A549 (cell line): ENCODE results near the gene DCN. TPM values are rescaled to one million over a fixed set of nuclear protein-coding genes. Genes with fewer than 3 reads are reported as not detected.

Source experiments
- ATAC-seq, 2 experiments: fragments of 200-7000 bp in 1 of 2; fragments of >200 bp in 1 of 2; cut with Nextera tagmentation in 1 of 2; cut with Tn5 transposase in 1 of 2; 3 replicates each; pipeline versions ENCODE4 v1.8.0 to v1.9.1; 2018 to 2020; ENCODE audit warnings: mild to moderate bottlenecking in 1 of 2, moderate library complexity in 1 of 2
- CTCF ChIA-PET: fragments of 300-600 bp; sonication (Branson Sonifier 250); formaldehyde crosslinking; extraction: SDS; loops from one replicate; lab custom pipeline; 2021; ENCODE audit warnings: antibody characterized with exemption, inconsistent platforms; lab: Yijun Ruan, JAX
- POLR2A ChIA-PET: fragments of 350-600 bp; formaldehyde crosslinking; extraction: SDS; loops from one replicate; lab custom pipeline; 2021; ENCODE audit warnings: antibody characterized with exemption, inconsistent platforms; lab: Yijun Ruan, JAX
- DNase-seq, 2 experiments: peaks; one replicate each; pipeline versions ENCODE4 v3.0.0 to v3.0.0-alpha.2; 2011 to 2016; ENCODE audit warnings: low read depth in 1 of 2, low spot score in 1 of 2
- FAIRE-seq: peaks from 2 replicates; lab custom pipeline; 2011; peaks lifted over from hg19 to GRCh38; lab: Jason Lieb, UNC
- H3K27ac ChIP-seq, 2 experiments: fragments of >200 bp; sonication (Bioruptor Twin); formaldehyde crosslinking; 3 replicates each; pipeline ENCODE4 v1.5.1; 2016 to 2017
- H3K4me1 ChIP-seq: fragments of >200 bp; sonication (Bioruptor Twin); formaldehyde crosslinking; 3 replicates; pipeline ENCODE4 v1.6.1; 2016
- H3K4me2 ChIP-seq: fragments of >200 bp; sonication (Bioruptor Twin); formaldehyde crosslinking; 3 replicates; pipeline ENCODE4 v1.6.1; 2016
- H3K4me3 ChIP-seq: fragments of >200 bp; sonication (Bioruptor Twin); formaldehyde crosslinking; 3 replicates; pipeline ENCODE4 v1.5.1; 2016
- H3K9me3 ChIP-seq: fragments of >200 bp; sonication (Bioruptor Twin); formaldehyde crosslinking; 3 replicates; pipeline ENCODE4 v1.6.1; 2016
- CBX2 ChIP-seq: fragments of 200-600 bp; sonication (generic); IDR thresholded peaks from 2 replicates; pipeline ENCODE4 v1.6.1; 2016; ENCODE audit warnings: low read depth, mild to moderate bottlenecking, borderline replicate concordance
- CBX8 ChIP-seq: fragments of 200-600 bp; sonication (generic); IDR thresholded peaks from 2 replicates; pipeline ENCODE4 v1.6.1; 2016
- EP300 ChIP-seq, 2 experiments: fragments of >200 bp; sonication (Bioruptor Twin); formaldehyde crosslinking; IDR thresholded peaks; 2 replicates in 1 of 2; 3 replicates in 1 of 2; pipeline ENCODE4 v1.6.1; 2016 to 2017
- HEYL ChIP-seq: fragments of 250-450 bp; sonication (Bioruptor Pico); IDR thresholded peaks from 2 replicates; pipeline ENCODE4 v1.8.0; 2021; ENCODE audit warnings: mild to moderate bottlenecking, moderate library complexity
- JUNB ChIP-seq: fragments of >200 bp; sonication (Bioruptor Twin); formaldehyde crosslinking; IDR thresholded peaks from 2 replicates; pipeline ENCODE4 v1.6.1; 2016
- MYC ChIP-seq: IDR thresholded peaks from 2 replicates; pipeline ENCODE4 v1.6.1; 2012; ENCODE audit warnings: mild to moderate bottlenecking, inconsistent platforms, low read length, improper control_type of control experiment, borderline replicate concordance
- NR3C1 ChIP-seq: fragments of >200 bp; sonication (Bioruptor Twin); formaldehyde crosslinking; IDR thresholded peaks from 3 replicates; pipeline ENCODE4 v1.6.1; 2017
- PHF8 ChIP-seq: fragments of 200-600 bp; sonication (generic); IDR thresholded peaks from 2 replicates; pipeline ENCODE4 v1.6.1; 2016; ENCODE audit warnings: low read depth, mild to moderate bottlenecking, antibody characterized with exemption, moderate library complexity, borderline replicate concordance
- POLR2AphosphoS2 ChIP-seq: conservative IDR thresholded peaks from 2 replicates; pipeline ENCODE4 v1.6.1; 2012; ENCODE audit warnings: low read length, improper control_type of control experiment, inconsistent platforms
- RARB ChIP-seq: fragments of 250-450 bp; sonication (Bioruptor Pico); IDR thresholded peaks from 2 replicates; pipeline ENCODE4 v1.8.0; 2021; ENCODE audit warnings: mild to moderate bottlenecking, moderate library complexity
- RNF2 ChIP-seq: fragments of 200-600 bp; sonication (generic); IDR thresholded peaks from 2 replicates; pipeline ENCODE4 v1.6.1; 2016; ENCODE audit warnings: low read depth, mild to moderate bottlenecking, antibody characterized with exemption, moderate library complexity, borderline replicate concordance
- SMC3 ChIP-seq: fragments of >200 bp; sonication (Bioruptor Twin); formaldehyde crosslinking; IDR thresholded peaks from 3 replicates; pipeline ENCODE4 v1.6.1; 2018; ENCODE audit warnings: inconsistent platforms
- SREBF2 ChIP-seq: fragments of 450-650 bp; IDR thresholded peaks from 2 replicates; pipeline ENCODE4 v1.6.1; 2014; ENCODE audit warnings: mild to moderate bottlenecking, moderate library complexity
- WGBS: methylation state at CpG from one replicate; pipeline ENCODE4 v1.1.6; 2017; ENCODE audit errors: missing lambda C conversion rate; 5-methylcytosine and 5-hydroxymethylcytosine counted together
- polyA plus RNA-seq, 4 experiments: library from polyadenylated mRNA; depleted of rRNA in 3 of 4; stranded (reverse); fragments of >200 nt; fragmentation: RNase III in 1 of 4; extraction: RNeasy Plus Mini Kit Qiagen cat#74134 plus additional on column Dnase treatment in 1 of 4; gene quantifications; 2 replicates in 3 of 4; 3 replicates in 1 of 4; pipeline ENCODE4 v1.2.3, GENCODE V29; 2011 to 2017
- TF ChIP-seq, protein P1 (sequence below): IDR thresholded peaks from 2 replicates; pipeline ENCODE4 v1.6.1; 2012
- TF ChIP-seq, protein P2 (sequence below): fragments of >200 bp; sonication (Bioruptor Twin); formaldehyde crosslinking; IDR thresholded peaks from 3 replicates; pipeline ENCODE4 v1.6.1; 2016
- TF ChIP-seq, protein P3 (sequence below): IDR thresholded peaks from 2 replicates; pipeline ENCODE4 v1.6.1; 2012
- TF ChIP-seq, protein P4 (sequence below): fragments of 450-650 bp; IDR thresholded peaks from 2 replicates; pipeline ENCODE4 v1.6.1; 2014; ENCODE audit warnings: antibody characterized with exemption
- TF ChIP-seq, protein P5 (sequence below): fragments of 200-600 bp; sonication (generic); IDR thresholded peaks from 2 replicates; pipeline ENCODE4 v1.6.1; 2016; ENCODE audit warnings: antibody characterized with exemption, mild to moderate bottlenecking, moderate library complexity

Gene DCN
- polyA plus RNA-seq, 2 of the 4 experiments (the other 2 are of a cell fraction), result 1.0 TPM; not detected in 1

DNA sequence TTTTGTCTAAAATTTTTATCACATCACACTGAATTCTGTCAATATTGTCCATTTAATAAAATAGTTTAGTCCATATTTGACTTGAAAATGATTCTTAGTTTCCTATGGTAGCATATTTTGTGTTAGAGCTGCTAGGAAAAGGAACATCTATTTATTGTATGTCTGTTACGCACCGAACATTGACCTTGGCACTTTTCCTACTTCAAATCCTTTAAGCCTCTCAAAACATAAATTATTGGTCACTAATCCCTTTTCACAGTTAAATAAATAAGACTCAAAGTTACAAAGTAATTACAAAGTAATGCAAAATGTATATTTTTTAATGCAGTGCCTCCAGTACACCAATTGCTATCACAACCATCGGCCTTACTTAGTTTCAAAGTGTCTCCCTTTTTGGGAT lies 28.5 kb downstream of the DCN start:
- no peaks in the 10 kb centered on the region for H3K4me1 ChIP-seq
- ATAC-seq (no peak), DNase-seq (no peak), FAIRE-seq (no peak)
- no peaks in the 10 kb centered on the region for H3K9me3 ChIP-seq
- H3K4me2 ChIP-seq, result no peak overlapping the region
- ChIA-PET CTCF (no interaction called here), POLR2A (no interaction called here)
- H3K27ac ChIP-seq, result no peak overlapping the region
- WGBS, result 58% methylated on average over 3 of the region's 3 CpGs
- TF ChIP-seq SMC3 (no peak), MYC (no peak), JUNB (no peak), PHF8 (no peak), CBX2 (no peak), HEYL (CRISPR knock-in tag) (no peak), NR3C1 (no peak), EP300 (IDR thresholded peaks at IDR 0.05) (no peak), SREBF2 (no peak), RARB (no peak), RNF2 (no peak), POLR2AphosphoS2 (no peak)
- TF ChIP-seq, protein P1, sequence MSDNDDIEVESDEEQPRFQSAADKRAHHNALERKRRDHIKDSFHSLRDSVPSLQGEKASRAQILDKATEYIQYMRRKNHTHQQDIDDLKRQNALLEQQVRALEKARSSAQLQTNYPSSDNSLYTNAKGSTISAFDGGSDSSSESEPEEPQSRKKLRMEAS, result no peak
- TF ChIP-seq, protein P2, sequence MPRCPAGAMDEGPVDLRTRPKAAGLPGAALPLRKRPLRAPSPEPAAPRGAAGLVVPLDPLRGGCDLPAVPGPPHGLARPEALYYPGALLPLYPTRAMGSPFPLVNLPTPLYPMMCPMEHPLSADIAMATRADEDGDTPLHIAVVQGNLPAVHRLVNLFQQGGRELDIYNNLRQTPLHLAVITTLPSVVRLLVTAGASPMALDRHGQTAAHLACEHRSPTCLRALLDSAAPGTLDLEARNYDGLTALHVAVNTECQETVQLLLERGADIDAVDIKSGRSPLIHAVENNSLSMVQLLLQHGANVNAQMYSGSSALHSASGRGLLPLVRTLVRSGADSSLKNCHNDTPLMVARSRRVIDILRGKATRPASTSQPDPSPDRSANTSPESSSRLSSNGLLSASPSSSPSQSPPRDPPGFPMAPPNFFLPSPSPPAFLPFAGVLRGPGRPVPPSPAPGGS, result no peak
- TF ChIP-seq, protein P3, sequence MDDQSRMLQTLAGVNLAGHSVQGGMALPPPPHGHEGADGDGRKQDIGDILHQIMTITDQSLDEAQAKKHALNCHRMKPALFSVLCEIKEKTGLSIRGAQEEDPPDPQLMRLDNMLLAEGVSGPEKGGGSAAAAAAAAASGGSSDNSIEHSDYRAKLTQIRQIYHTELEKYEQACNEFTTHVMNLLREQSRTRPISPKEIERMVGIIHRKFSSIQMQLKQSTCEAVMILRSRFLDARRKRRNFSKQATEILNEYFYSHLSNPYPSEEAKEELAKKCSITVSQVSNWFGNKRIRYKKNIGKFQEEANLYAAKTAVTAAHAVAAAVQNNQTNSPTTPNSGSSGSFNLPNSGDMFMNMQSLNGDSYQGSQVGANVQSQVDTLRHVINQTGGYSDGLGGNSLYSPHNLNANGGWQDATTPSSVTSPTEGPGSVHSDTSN, result no peak
- TF ChIP-seq, protein P4, sequence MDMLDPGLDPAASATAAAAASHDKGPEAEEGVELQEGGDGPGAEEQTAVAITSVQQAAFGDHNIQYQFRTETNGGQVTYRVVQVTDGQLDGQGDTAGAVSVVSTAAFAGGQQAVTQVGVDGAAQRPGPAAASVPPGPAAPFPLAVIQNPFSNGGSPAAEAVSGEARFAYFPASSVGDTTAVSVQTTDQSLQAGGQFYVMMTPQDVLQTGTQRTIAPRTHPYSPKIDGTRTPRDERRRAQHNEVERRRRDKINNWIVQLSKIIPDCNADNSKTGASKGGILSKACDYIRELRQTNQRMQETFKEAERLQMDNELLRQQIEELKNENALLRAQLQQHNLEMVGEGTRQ, result no peak
- TF ChIP-seq, protein P5, sequence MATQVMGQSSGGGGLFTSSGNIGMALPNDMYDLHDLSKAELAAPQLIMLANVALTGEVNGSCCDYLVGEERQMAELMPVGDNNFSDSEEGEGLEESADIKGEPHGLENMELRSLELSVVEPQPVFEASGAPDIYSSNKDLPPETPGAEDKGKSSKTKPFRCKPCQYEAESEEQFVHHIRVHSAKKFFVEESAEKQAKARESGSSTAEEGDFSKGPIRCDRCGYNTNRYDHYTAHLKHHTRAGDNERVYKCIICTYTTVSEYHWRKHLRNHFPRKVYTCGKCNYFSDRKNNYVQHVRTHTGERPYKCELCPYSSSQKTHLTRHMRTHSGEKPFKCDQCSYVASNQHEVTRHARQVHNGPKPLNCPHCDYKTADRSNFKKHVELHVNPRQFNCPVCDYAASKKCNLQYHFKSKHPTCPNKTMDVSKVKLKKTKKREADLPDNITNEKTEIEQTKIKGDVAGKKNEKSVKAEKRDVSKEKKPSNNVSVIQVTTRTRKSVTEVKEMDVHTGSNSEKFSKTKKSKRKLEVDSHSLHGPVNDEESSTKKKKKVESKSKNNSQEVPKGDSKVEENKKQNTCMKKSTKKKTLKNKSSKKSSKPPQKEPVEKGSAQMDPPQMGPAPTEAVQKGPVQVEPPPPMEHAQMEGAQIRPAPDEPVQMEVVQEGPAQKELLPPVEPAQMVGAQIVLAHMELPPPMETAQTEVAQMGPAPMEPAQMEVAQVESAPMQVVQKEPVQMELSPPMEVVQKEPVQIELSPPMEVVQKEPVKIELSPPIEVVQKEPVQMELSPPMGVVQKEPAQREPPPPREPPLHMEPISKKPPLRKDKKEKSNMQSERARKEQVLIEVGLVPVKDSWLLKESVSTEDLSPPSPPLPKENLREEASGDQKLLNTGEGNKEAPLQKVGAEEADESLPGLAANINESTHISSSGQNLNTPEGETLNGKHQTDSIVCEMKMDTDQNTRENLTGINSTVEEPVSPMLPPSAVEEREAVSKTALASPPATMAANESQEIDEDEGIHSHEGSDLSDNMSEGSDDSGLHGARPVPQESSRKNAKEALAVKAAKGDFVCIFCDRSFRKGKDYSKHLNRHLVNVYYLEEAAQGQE, result no peak
- H3K4me3 ChIP-seq, result no peak overlapping the region

DNA sequence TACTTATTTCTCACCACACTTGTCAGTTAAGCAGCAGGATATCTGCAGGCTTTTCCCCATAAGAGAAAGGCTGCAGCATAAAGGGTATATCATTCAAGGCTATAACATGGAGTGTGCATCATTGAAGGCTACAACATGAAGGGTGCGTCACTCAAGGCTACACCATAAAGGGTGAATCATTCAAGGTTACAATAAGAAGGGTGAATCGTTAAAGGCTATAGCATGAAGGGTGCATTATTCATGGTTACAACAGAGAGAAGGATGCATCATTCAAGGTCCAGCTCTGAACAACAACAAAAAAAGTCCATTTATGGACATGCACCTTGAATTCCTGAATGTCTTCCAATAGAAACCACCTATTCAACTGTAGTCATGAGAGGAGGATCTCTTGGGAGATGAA lies 38.6 kb downstream of the DCN start:
- ATAC-seq (no peak), DNase-seq (no peak), FAIRE-seq (no peak)
- ChIA-PET CTCF (no interaction called here), POLR2A (no interaction called here)
- TF ChIP-seq, protein P4, result no peak
- TF ChIP-seq CBX8, result no peak
- Histone ChIP-seq H3K4me2 (no peak overlapping the region), H3K4me3 (no peak overlapping the region), H3K27ac (no peak overlapping the region), H3K9me3 (no peaks in the 10 kb centered on the region), H3K4me1 (no peaks in the 10 kb centered on the region)
- WGBS, result 49% methylated on average over 2 of the region's 2 CpGs
